Activated naive CD8-positive, alpha-beta T cell treated with anti-CD3 and anti-CD28 coated beads, Interleukin-2, amount 10 ng/mL, durations not matched to agents 7 days and 5 days (primary cell): ENCODE results near the gene LAMTOR1. TPM values are rescaled to one million over a fixed set of nuclear protein-coding genes. Genes with fewer than 3 reads are reported as not detected.
"Not testable (repeated sequence)": the region's sequence is repeated elsewhere in the genome, so short reads cannot be mapped to it uniquely, and the experiment has no call there.

Experiments used
- ATAC-seq: fragments of 150-1000 bp; cut with Tn5 transposase; one replicate; pipeline ENCODE4 v1.10.0; 2021; ENCODE audit warnings: low read depth, moderate library complexity
- POLR2A ChIA-PET: fragments of 350-600 bp; sonication (Branson Sonifier 250); formaldehyde crosslinking; loops from one replicate; lab custom pipeline; 2021; ENCODE audit warnings: antibody characterized with exemption; lab: Charles Lee
- DNase-seq: peaks from one replicate; pipeline ENCODE4 v3.0.0; 2021
- H3K27ac Mint-ChIP-seq: one replicate; pipeline ENCODE4 v1.8.0; 2022; ENCODE audit warnings: mild to moderate bottlenecking, mixed read lengths
- H3K27me3 Mint-ChIP-seq: one replicate; pipeline ENCODE4 v1.8.0; 2022; ENCODE audit warnings: mild to moderate bottlenecking, moderate library complexity, mixed read lengths
- H3K36me3 Mint-ChIP-seq: one replicate; pipeline ENCODE4 v1.8.0; 2021; ENCODE audit warnings: mild to moderate bottlenecking, mixed read lengths
- H3K4me1 Mint-ChIP-seq: one replicate; pipeline ENCODE4 v1.8.0; 2021; ENCODE audit warnings: mixed read lengths
- H3K4me3 Mint-ChIP-seq: one replicate; pipeline ENCODE4 v1.8.0; 2022; ENCODE audit warnings: mild to moderate bottlenecking, moderate library complexity, mixed read lengths
- H3K9me3 Mint-ChIP-seq: one replicate; pipeline ENCODE4 v1.8.0; 2021; ENCODE audit warnings: mixed read lengths
- total RNA-seq, 2 experiments: library from RNA; stranded (reverse); gene quantifications; one replicate each; pipeline ENCODE4 v1.2.3, GENCODE V29; 2021

LAMTOR1 gene
- total RNA-seq, result 10 to 100 TPM; 65.6 to 70.5 TPM

GRCh38 chr11:72102946-72103753, at the start of gene LAMTOR1:
Gene LAMTOR1, minus strand, starts transcription at chr11:72103297. Its CDS starts 73 bp downstream, at chr11:72103224.
- H3K27me3 Mint-ChIP-seq, result no peaks in the 10 kb centered on the region
- H3K9me3 Mint-ChIP-seq, result no peaks in the 10 kb centered on the region
- POLR2A ChIA-PET, result interaction anchor here (0.8 to 4.7 kb wide), 5 partner anchors 9 to 63 kb away, joined by 3 to 27 read pairs (median 3); partner anchors contain the start of gene ANAPC15
- peak; percentile 96 for DNase-seq
- H3K27ac Mint-ChIP-seq, result peak within 1 kb of the TSS; percentile 91
- H3K4me3 Mint-ChIP-seq, result peak within 1 kb of the TSS; percentile 97
- peaks cover 16% of the 10 kb centered on the region for H3K36me3 Mint-ChIP-seq
- peaks cover 33% of the 10 kb centered on the region for H3K4me1 Mint-ChIP-seq
- peak; percentile 94 for ATAC-seq

DNA sequence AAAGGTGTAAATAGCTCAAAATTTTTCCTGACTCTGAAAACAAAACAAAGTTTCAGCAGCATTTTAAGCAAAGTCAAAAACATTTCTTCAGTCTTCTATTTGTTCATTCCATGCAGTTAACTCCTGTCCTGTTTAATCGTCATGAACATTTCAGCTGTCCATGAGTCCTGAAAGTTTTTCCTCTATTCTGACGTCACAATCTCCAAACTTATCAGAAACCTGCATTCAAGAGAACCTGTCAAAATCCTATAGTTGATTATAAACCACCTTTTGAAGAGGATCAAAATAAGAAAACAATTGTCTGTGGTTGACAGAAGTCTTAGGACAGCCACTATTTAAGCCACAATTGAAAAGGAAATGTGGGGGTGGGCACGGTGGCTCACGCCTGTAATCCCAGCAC, 47.8 kb upstream of the LAMTOR1 start:
- Mint-ChIP-seq H3K27ac (no peak overlapping the region), H3K4me3 (no peak overlapping the region), H3K4me1 (no peaks in the 10 kb centered on the region), H3K36me3 (no peaks in the 10 kb centered on the region), H3K9me3 (no peaks in the 10 kb centered on the region), H3K27me3 (peaks cover 14% of the 10 kb centered on the region)
- ATAC-seq, result no peak
- no peak for DNase-seq
- POLR2A ChIA-PET, result no interaction called here

GRCh38 chr11:72146625-72147024, 43.5 kb upstream of the LAMTOR1 start:
- POLR2A ChIA-PET, result no interaction called here
- H3K4me3 Mint-ChIP-seq, result no peak overlapping the region
- H3K36me3 Mint-ChIP-seq, result no peaks in the 10 kb centered on the region
- ATAC-seq (no peak), DNase-seq (no peak)
- H3K9me3 Mint-ChIP-seq, result no peaks in the 10 kb centered on the region
- H3K4me1 Mint-ChIP-seq, result peaks cover 7% of the 10 kb centered on the region
- no peak overlapping the region for H3K27ac Mint-ChIP-seq
- peaks cover 14% of the 10 kb centered on the region for H3K27me3 Mint-ChIP-seq

DNA sequence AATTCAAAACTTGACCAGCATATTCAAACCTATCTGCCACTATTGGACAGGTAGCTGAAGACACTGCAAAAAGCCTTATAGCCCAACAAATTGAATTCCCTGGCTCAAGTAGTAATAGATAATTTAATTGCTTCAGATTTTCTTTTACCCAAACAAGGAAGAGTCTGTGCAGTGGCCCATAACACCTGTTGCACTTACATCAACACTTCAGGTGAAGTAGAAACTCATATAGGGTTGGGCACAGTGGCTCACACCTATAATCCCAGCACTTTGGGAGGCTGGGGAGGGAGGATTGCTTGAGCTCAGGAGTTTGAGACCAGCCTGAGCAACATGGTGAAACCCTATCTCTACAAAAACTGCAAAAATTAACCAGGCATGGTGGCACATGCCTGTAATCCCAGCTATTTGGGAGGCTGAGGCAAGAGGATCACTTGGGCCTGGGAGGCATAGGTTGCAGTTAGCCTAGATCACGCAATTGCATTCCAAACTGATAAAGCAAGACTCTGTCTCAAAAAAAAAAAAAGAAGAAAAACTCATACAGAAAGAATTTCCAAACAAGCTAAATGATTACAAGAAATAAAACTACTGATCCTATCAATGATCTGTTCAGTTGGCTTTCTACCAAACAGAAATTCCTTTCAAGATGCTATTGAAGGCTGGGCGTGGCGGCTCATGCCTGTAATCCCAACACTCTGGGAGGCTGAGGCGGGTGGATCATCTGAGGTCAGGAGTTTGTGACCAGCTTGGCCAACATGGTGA, 41.9 kb upstream of the LAMTOR1 start:
- H3K27me3 Mint-ChIP-seq, result peaks cover 10% of the 10 kb centered on the region
- H3K27ac Mint-ChIP-seq, result no peak overlapping the region
- no peaks in the 10 kb centered on the region for H3K9me3 Mint-ChIP-seq
- POLR2A ChIA-PET, result interaction anchor here (2.1 kb wide), 1 partner anchor 32 kb away, joined by 7 read pairs; the partner anchor contains the start of gene ANAPC15
- no peaks in the 10 kb centered on the region for H3K36me3 Mint-ChIP-seq
- H3K4me3 Mint-ChIP-seq, result no peak overlapping the region
- peaks cover 19% of the 10 kb centered on the region for H3K4me1 Mint-ChIP-seq
- ATAC-seq (no peak), DNase-seq (no peak)

DNA sequence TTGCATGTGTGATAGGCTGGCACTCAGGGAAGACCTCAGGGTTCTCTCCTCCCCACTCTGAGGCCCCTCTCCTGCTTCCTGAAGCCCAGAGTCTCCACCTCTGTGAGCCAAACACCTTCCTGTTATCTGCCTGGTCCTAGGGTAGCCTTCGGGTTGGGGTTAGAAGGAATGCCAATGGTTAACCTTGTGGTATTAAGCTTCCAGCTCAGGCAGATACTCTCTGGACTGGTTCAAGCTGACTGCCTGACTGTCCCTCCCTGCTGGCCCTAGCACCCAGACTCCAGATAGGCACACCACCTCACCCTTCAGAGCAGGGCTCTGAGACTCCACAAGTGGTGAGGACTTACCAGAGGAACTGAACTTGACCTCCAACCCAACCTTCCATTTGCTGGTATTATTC, 39.4 kb upstream of the LAMTOR1 start:
- ATAC-seq, POLR2A ChIA-PET, H3K4me3 Mint-ChIP-seq, H3K27ac Mint-ChIP-seq, H3K36me3 Mint-ChIP-seq, DNase-seq, H3K9me3 Mint-ChIP-seq, H3K27me3 Mint-ChIP-seq: not testable (repeated sequence)
- H3K4me1 Mint-ChIP-seq, result peaks cover 19% of the 10 kb centered on the region

DNA sequence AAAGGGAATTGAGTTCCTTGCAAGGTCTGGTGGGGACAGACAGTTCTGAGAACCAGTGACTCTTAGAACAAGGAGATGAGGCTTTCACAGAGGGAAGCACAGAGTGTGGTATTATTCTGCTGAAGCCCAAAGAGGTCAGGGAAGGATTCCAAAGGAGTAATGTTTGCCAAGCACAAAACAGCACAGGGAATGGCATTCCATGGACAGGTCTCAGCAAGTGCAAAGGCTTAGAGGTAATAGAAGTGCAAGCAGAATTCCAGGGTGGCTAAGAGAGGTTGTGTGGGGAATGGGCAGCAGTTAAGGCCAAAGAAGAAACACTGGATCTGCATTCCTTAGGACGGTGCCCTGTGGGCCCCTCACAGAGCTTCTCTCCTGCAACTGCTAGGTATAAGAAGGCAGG, 39.0 kb upstream of the LAMTOR1 start:
- H3K4me3 Mint-ChIP-seq, H3K27ac Mint-ChIP-seq, H3K27me3 Mint-ChIP-seq, POLR2A ChIA-PET, DNase-seq, H3K36me3 Mint-ChIP-seq, H3K9me3 Mint-ChIP-seq, ATAC-seq: not testable (repeated sequence)
- H3K4me1 Mint-ChIP-seq, result peaks cover 19% of the 10 kb centered on the region

GRCh38 chr11:72141066-72141465, 38.0 kb upstream of the LAMTOR1 start:
- ATAC-seq (no peak), DNase-seq (no peak)
- no peak overlapping the region for H3K27ac Mint-ChIP-seq
- H3K4me1 Mint-ChIP-seq, result peaks cover 22% of the 10 kb centered on the region
- peaks cover 4% of the 10 kb centered on the region for H3K9me3 Mint-ChIP-seq
- no peak overlapping the region for H3K4me3 Mint-ChIP-seq
- no peaks in the 10 kb centered on the region for H3K36me3 Mint-ChIP-seq
- peaks cover 6% of the 10 kb centered on the region for H3K27me3 Mint-ChIP-seq
- POLR2A ChIA-PET, result no interaction called here

DNA sequence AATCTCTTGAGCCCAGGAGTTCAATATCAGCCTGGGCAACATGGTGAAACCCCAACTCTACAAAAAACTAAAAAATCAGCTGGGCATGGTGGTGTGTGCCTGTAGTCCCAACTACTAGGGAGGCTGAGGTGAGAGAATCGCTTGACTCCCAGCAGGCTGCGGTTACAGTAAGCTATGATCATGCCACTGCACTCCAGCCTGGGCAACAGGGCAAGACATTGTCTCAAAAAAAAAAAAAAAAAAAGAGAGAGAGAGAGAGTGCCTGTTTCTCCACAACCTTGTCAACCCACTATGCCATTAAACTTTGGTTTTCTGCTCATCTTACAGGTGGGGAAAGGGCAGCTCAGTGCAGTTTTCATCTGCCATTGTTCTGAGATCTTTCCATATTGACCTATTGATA, 37.6 kb upstream of the LAMTOR1 start:
- Mint-ChIP-seq H3K4me3 (no peak overlapping the region), H3K27me3 (peaks cover 4% of the 10 kb centered on the region), H3K9me3 (peaks cover 4% of the 10 kb centered on the region), H3K27ac (no peak overlapping the region), H3K36me3 (no peaks in the 10 kb centered on the region), H3K4me1 (peaks cover 22% of the 10 kb centered on the region)
- POLR2A ChIA-PET, result no interaction called here
- ATAC-seq, result no peak
- DNase-seq, result no peak

- peaks cover 4% of the 10 kb centered on the region for H3K9me3 Mint-ChIP-seq
These were observed 36.4 kb upstream of the LAMTOR1 start for GRCh38 chr11:72139500-72139899.

GRCh38 chr11:72138821-72139390, 35.8 kb upstream of the LAMTOR1 start:
- Mint-ChIP-seq H3K36me3 (no peaks in the 10 kb centered on the region), H3K4me1 (peaks cover 22% of the 10 kb centered on the region), H3K9me3 (peaks cover 4% of the 10 kb centered on the region), H3K27me3 (peaks cover 2% of the 10 kb centered on the region), H3K27ac (no peak overlapping the region), H3K4me3 (no peak overlapping the region)
- no peak for DNase-seq
- POLR2A ChIA-PET, result no interaction called here
- ATAC-seq, result no peak

More at GRCh38 chr11:72139500-72139899, 36.4 kb upstream of the LAMTOR1 start:
- DNase-seq (no peak), ATAC-seq (no peak)
- no peak overlapping the region for H3K4me3 Mint-ChIP-seq
- H3K27ac Mint-ChIP-seq, result no peak overlapping the region
- H3K36me3 Mint-ChIP-seq, result no peaks in the 10 kb centered on the region
- POLR2A ChIA-PET, result no interaction called here
- peaks cover 22% of the 10 kb centered on the region for H3K4me1 Mint-ChIP-seq
- peaks cover 2% of the 10 kb centered on the region for H3K27me3 Mint-ChIP-seq

DNA sequence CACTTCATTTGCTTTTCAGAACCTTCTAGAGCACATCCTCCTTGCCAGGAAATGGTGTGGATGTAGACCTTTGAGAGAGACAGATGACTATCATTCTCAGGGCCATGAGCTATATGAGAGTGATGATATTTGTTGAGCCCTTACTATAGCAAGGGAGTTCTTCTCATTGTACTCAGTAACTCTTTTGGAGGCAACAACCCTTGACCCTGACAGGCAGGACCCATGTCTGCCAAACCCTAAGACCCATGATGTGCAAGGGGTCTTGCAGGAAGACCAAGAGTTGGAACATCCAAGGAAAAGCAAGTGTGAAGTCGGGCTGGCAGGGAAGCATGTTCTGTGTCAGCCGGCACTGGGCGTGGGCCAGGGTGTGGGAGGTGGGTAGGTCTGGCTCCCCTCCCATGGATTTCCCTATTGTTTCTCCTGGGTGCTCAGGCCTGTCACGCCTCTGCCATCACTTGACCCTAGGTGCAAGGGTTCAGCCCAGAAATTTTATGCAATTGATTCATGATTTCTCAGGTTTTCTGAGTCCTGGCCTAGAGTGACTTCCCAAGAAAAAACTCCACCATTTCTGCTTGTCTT, 33.7 kb upstream of the LAMTOR1 start:
- Mint-ChIP-seq H3K27ac (peak overlapping the region; percentile 24), H3K36me3 (no peaks in the 10 kb centered on the region), H3K9me3 (peaks cover 4% of the 10 kb centered on the region), H3K4me3 (no peak overlapping the region), H3K4me1 (peaks cover 17% of the 10 kb centered on the region), H3K27me3 (peaks cover 24% of the 10 kb centered on the region)
- ATAC-seq, result peak; percentile 39
- DNase-seq, result no peak
- POLR2A ChIA-PET, result interaction anchor here (0.6 kb wide), 1 partner anchor 24 kb away, joined by 3 read pairs; the partner anchor contains the start of gene ANAPC15

GRCh38 chr11:72135891-72136683, 33.0 kb upstream of the LAMTOR1 start:
- Mint-ChIP-seq H3K27ac (peak overlapping the region; percentile 24), H3K36me3 (no peaks in the 10 kb centered on the region), H3K27me3 (peaks cover 27% of the 10 kb centered on the region), H3K4me3 (no peak overlapping the region), H3K4me1 (peaks cover 10% of the 10 kb centered on the region), H3K9me3 (peaks cover 4% of the 10 kb centered on the region)
- ATAC-seq, result no peak
- POLR2A ChIA-PET, result no interaction called here
- DNase-seq, result no peak
